Measurements from ENCODE around the gene SLC2A9.

DNA sequence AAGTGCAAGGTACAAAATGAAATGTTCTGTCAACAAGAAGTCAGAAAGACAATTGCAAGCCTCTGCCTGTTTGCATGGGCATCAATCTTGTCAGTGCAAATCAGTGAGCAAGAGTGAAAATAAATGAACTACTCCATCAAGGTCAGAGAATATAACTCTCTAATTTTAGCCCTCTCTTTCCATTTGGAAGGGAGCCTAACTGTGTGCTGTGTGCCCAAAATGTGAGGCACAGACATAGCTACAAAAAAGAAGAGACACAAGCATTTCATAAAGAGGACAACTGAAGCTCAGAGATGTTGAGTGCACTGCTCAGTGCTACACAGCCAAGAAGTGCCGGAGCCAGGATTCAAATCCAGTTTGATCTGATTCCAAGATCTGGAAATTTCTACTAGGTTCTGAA is 114.3 kb downstream of the SLC2A9 start:
- TF ChIP-seq FOS (IDR thresholded peaks at IDR 0.05; ENCODE audit: borderline replicate concordance, insufficient read depth, low read length) (no peak), MYC (IDR thresholded peaks at IDR 0.05; ENCODE audit: low read depth, low read length) (no peak), POLR2A (IDR thresholded peaks at IDR 0.05; ENCODE audit: low read depth, low read length) (no peak)
